Fibroblast of skin of scalp (primary cell): ENCODE measurements around the gene SMIM11.
"Not testable (repeated sequence)": the region's sequence is repeated elsewhere in the genome, so short reads cannot be mapped to it uniquely, and the experiment has no call there.

Experiments used
- DNase-seq: peaks from one replicate; pipeline ENCODE4 v3.0.0-alpha.2; 2013

The SMIM11 gene

DNA sequence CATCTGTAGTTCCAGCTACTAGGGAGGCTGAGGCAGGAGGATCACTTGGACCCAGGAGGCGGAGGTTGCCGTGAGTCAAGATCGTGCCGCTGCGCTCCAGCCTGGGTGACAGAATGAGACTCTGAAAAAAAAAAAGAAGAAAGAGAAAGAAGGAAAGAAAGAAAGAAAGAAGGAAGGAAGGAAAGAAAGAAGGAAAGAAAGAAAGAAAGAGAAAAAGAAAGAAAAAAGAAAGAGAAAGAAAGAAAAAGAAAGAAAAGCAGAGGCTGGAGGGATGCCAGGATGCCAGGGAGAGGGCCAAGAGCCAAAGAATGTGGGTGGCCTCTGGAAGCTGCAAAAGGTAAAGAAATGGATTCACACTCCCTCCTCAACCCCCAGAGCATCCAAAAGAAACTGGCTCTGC is 19.7 kb upstream of the SMIM11 start:
- no peak for DNase-seq

GRCh38 chr21:34357889-34358288 is 17.4 kb upstream of the SMIM11 start:
- no peak for DNase-seq

DNA sequence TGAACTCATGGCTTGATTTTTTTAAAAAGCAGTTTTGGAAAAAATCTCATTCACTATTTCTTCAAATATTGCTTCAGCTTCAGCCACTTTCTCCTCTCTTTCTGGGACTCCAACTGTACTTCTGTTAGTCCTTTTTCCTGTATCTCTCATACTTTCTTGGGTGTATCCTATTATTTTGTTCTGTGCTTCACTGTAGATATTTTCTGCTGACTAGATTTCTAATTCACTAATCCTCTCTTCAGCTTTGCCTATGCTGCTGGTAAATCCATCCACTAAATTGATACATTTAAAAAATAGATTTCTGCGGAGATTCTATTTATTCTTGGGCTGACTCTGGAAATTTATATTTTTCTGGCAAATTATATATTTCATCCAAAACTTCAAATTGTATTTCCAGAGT is 16.4 kb upstream of the SMIM11 start:
- DNase-seq, result no peak

DNA sequence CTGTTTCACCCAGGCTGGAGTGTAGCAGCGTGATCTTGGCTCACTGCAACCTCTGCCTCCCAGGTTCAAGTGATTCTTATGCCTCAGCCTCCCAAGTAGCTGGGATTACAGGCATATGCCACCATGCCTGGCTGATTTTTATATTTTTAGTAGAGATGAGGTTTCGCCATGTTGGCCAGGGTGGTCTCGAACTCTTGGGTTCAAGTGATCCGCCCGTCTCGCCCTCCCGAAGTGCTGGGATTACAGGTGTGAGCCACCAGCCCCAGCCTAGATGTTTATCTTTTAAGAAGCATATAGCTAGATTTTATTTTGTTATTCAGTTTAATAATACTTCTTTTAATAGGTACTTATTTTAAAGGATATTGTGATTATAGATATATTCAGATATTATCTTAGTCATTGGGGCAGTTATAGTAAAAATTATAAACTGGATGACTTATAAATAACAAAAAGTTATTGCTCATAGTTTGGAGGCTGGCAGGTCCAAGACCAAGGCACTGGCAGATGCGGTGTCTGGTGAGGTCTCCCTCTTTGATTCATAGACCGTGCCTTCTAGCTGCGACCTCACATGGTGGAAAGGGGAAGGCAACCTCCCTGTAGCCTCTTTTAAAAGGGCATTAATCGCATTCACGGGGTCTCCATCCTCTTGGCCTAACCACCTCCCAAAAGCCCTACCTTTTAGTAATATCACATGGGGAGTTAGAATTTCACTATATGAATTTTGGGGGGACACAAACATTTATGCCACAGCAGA is 14.6 kb upstream of the SMIM11 start:
- DNase-seq, result no peak

DNA sequence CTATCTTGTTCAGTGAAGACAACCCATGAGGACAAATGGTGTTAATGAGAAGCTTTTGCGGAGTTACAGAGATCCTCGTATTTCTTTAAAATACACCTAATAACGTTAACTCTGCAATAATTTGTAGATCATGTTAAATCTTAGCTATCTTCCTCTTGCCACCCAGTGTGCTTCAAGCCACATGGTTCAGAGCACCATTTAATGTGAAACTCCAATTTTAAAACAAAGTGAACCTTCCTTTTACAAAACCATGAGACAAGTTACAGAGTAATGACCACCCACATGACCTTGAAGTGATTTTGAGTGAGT is 13.2 kb upstream of the SMIM11 start:
- DNase-seq, result no peak

- no peak for DNase-seq
These were observed 12.6 kb upstream of the SMIM11 start for GRCh38 chr21:34362670-34363069.

DNA sequence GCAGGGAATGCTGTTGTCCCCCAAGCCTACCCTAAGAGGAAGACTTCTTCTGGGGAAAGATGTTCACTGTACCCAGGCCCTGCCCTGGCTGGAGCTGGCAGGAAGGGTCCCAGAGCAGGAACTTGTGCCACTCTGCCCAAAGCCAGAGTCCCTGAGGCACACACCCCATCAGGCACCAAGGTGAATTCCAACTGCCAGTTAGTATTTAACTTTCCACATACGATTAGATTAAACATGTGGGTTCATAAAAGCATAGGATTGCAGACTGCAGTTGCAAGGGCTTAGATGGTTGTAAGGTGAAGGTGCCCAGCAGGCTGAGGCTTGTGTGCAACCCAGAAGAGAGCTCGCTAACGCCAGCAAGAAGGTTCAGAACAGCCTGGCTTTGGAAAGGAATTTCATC is 11.6 kb upstream of the SMIM11 start, which contains the start of gene KCNE2:
KCNE2 (plus strand) TSS at position 274 of the 400 bp plus-strand sequence. CDS start 6,473 bp downstream, outside the sequence.
- no peak for DNase-seq

DNA sequence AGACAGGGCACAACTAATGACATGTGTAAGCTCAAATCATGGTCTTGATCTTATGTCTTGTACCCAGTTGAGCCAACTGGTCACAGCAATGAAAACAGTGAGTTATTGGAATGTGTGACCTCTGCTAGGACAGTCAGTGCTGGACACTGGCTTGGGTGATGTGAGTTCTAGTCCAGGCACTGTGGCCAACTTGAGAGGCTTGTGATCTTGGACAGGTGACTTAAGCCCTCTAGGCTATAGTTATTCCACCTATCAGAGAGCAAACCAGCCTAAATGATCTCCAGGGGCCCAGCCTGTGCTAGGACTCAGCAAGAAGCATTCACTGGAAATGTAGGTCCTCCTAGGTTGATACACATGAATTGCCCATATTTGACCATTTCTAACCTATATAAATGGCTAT is 10.4 kb upstream of the SMIM11 start:
- DNase-seq, result no peak

- no peak for DNase-seq
These were observed 9.5 kb upstream of the SMIM11 start for GRCh38 chr21:34365809-34366208.

DNA sequence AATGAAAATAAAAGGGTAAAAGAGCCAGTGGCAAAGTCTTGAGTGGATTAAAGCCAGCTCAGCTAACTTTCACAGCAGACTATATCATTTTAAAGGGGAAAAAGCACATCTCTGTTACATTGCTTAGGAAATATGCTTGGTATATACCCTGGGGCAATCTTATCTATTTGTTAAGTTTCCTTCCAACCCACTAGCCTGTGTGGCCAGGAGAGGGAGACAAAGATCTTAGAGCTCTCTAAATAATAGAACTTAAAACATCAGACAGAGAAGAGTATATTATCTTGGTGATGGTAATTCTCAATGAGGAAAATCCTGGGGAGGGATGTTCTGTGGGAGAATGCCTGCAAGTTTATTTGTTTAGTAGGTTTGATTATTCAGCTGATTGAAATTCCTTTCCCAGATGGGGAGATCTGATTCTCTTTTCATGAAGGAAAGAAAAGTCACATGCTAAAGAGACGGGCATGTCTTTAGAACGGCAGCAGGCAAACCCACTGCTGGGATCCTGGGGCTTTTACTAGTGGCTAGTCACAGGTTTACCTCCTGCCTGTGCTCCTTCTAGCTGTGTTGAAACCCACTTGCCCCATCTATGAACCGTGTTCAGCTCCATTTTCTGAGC is 7.9 kb upstream of the SMIM11 start:
- DNase-seq, result peak; percentile 84

GRCh38 chr21:34369741-34370140 is 5.6 kb upstream of the SMIM11 start:
- DNase-seq, result no peak

- no peak for DNase-seq
These were observed 3.0 kb upstream of the SMIM11 start for GRCh38 chr21:34372321-34372720.

DNA sequence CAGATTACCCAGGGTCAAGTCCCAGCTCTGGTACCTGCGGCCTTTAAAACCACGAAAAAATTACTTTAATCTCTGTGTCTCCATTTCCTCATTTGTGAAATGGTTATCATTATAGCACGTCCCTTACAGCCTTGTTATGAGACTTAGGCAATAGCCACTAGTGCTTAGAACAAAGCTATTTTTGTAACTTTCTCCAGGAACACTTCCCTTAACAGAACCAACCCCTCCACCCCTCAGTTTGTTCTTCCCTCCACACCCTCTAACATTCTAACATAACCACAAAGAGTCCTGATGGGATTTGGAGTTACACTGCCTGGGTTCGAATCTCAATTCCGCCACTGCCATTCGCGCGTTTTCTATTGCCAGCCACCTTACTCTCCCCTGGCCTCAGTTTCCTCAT is 845 bp upstream of the SMIM11 start:
- DNase-seq, result not testable (repeated sequence)

DNA sequence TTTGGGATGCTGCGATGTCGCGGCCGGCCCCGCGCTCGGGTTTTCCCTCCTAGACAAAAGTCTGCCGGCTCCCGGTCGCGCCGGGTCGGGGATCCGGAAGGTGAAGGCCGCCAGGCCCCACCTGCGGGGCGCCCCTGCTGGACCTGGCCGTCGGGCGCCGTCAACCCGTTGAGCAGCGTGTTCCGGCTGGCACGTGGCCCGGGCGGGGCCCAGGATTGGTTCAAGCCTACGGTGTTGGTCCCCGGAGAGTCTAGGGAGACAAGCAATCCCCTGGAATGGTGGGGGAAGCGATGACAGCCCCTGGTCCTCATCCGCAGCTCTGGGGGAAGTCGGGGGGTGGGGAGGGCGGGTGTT is 289 bp downstream of the SMIM11 start:
- not testable (repeated sequence) for DNase-seq

DNA sequence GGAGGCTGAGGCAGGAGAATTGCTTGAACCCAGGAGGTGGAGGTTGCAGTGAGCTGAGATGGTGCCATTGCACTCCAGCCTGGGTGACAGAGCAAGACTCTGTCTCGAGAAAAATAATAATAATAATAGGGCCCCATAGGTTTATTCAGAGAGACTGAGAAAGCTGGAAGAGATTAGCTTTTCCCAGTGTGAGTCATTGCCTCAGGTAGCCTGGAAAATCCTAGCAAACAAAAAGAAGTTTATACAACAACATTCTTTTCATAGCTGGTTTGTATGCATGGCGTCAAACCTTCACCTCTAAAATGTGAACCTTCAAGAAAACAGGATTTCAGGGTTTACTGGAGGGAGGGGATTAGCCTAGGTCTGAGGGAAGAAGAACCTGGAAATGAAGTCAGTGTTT is 7.8 kb downstream of the SMIM11 start:
- not testable (repeated sequence) for DNase-seq

DNA sequence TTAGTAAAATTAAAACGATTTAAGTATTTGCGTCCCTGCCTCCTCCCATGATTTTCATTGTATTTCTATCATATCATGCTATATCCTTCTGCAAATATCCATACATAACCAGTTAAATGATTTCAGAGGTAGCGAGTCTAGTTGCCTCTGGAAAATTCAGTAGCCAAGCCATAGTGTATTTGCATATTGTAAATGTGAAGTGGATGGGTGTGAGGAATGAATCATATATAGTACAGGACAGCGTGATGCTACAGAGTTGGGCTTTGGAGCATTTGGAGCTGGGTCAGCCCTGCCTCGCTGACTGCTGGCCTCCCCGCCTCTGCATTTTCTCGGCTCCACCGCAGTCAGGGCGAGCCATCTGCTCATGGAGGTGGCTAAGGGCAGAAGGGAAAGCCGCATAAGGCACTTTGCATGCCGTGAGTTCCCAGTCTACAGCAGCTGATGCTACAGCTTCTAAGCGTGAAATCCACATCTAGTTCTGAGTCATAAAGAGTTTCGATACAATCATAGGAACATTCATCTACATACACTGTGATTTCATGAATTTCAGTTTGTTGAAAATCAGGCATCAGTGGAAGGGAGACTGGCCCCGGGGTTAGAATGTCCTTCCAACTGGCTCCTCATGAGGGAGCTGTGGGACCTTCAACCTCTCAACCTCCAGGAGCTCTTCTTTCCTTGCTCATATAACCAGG is 8.6 kb downstream of the SMIM11 start:
- DNase-seq, result not testable (repeated sequence)

DNA sequence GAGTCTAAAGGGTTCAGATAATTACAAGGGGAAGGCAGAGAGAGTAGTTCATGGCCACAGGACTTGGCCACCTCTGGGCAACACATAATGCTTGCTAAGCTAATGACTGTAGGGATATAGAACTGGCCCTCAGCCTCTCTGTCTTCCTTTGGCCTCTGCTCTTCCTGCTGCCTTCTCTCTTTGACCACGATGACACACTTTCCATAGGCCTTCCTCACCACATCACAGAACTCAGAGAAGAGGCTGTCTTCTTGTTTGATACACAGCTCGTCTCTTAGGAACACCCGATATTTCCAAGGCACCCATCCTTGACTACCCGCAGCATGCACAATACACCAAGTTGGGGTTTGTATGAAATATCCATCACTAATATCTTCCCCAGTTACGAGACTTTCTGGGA is 25.2 kb downstream of the SMIM11 start:
- not testable (repeated sequence) for DNase-seq

DNA sequence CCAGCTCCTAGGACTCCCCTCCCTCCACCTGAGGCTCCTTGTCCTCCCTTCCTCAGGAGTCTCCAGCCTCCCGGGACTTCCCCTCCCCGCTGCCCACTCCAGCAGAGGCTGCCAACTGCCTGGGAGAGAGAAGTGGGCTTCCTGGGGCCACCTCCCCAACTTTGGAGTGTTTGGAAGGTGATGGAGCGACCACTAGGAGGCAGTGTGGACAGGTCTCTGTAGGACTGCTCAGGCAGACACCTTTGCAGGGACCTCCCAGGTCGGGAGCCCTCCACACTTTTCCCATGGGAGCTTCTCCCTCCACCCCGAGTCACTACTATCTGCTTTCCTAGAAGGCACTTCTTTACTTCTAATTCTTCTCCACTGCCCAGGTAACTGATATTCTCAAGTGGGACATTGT is 29.4 kb downstream of the SMIM11 start:
- not testable (repeated sequence) for DNase-seq

GRCh38 chr21:34405686-34406085 is 30.4 kb downstream of the SMIM11 start:
- DNase-seq, result not testable (repeated sequence)

DNA sequence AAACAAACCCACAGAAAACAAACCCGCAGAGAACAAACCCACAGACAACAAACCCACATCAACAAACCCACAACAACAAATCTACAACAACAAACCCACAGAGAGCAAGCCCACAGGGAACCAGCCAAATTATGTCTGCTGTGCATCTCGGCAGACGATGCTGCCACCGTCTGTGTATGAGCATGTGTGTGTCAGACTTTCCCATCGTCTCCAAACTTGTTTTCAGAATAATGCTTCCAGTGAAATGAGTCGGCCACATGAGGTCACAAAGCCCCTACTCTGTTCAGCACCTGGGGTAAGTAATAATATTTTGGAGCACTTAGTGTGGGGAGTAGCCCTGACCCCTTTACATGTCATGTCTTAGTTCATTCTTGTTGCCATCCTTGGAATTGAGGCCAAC is 30.8 kb downstream of the SMIM11 start:
- DNase-seq, result not testable (repeated sequence)

GRCh38 chr21:34406676-34407075 is 31.4 kb downstream of the SMIM11 start:
- not testable (repeated sequence) for DNase-seq

- DNase-seq, result not testable (repeated sequence)
These were observed 32.0 kb downstream of the SMIM11 start for GRCh38 chr21:34407294-34407693.

- DNase-seq, result not testable (repeated sequence)
These were observed 42.3 kb downstream of the SMIM11 start for GRCh38 chr21:34417448-34418077.
